ENCODE data around the gene OR6J1. TPM values are rescaled to one million over a fixed set of nuclear protein-coding genes. Genes with fewer than 3 reads are reported as not detected.

OR6J1 gene
- total RNA-seq, 1 experiment from 2014 or later = not detected

DNA sequence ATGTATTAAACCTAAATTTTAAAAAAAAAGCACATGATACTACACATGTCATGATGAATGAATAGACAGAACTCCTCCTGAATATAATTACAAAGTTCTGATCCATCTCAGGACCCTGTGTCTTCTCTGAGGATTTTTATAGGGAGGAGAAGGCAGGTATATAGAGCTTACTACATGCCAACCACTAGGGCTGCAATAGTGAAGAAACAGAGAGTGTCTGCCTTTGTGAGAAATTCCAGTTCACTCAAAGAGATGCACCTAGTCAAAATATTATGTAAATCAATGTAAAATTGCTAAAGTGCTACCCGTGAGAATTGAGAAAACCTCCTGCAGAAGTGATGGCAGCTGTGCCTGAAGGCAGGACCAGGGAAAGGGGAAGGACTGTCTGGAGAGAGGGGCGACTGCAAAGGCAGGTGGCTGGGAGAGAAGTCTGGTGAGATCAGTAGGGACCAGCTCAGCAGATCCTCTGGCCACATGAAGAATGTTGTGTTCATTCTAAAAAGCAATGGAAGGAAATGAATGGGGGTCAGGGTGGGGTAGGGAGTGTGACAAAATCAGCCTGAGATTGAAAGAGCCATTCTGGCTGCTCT, 31.0 kb downstream of the OR6J1 start:
- H3K9me3 ChIP-seq (ENCODE audit: low read depth, low read length, poor library complexity, severe bottlenecking) = no peaks in the 10 kb centered on the region
- H3K27me3 ChIP-seq (replicated peaks; ENCODE audit: insufficient read depth, low read depth, low read length, poor library complexity) = no peaks in the 10 kb centered on the region
- no peak overlapping the region for H3K4me3 ChIP-seq (ENCODE audit: low read depth, low read length, poor library complexity, severe bottlenecking)
- no peak overlapping the region for H3K27ac ChIP-seq (ENCODE audit: low read depth, low read length, poor library complexity, severe bottlenecking)
- peaks cover 14% of the 10 kb centered on the region for H3K36me3 ChIP-seq (ENCODE audit: insufficient read depth, low read length, poor library complexity, severe bottlenecking)
- peaks cover 13% of the 10 kb centered on the region for H3K4me1 ChIP-seq (ENCODE audit: insufficient read depth, low read length, poor library complexity, severe bottlenecking)
- TF ChIP-seq, protein P1, sequence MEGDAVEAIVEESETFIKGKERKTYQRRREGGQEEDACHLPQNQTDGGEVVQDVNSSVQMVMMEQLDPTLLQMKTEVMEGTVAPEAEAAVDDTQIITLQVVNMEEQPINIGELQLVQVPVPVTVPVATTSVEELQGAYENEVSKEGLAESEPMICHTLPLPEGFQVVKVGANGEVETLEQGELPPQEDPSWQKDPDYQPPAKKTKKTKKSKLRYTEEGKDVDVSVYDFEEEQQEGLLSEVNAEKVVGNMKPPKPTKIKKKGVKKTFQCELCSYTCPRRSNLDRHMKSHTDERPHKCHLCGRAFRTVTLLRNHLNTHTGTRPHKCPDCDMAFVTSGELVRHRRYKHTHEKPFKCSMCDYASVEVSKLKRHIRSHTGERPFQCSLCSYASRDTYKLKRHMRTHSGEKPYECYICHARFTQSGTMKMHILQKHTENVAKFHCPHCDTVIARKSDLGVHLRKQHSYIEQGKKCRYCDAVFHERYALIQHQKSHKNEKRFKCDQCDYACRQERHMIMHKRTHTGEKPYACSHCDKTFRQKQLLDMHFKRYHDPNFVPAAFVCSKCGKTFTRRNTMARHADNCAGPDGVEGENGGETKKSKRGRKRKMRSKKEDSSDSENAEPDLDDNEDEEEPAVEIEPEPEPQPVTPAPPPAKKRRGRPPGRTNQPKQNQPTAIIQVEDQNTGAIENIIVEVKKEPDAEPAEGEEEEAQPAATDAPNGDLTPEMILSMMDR (conservative IDR thresholded peaks at IDR 0.05; ENCODE audit: low read depth, low read length) = 0 out of 2 replicates have a peak, but pooled peaks have one; percentile 9
- no peak for TF ChIP-seq EZH2 (IDR thresholded peaks at IDR 0.05; ENCODE audit: borderline replicate concordance, low read depth, low read length, poor library complexity, severe bottlenecking)
- CTCF ChIA-PET = no interaction called here
- BruUV-seq (replicated peaks) = no TSS peak
- DNase-seq (ENCODE audit: low spot score) = no peak
- intact Hi-C loops (cut with micrococcal nuclease; ENCODE audit: unreplicated experiment) = no loop called here
- POLR2A ChIA-PET (ENCODE audit: low non-redundant PET) = no interaction called here

DNA sequence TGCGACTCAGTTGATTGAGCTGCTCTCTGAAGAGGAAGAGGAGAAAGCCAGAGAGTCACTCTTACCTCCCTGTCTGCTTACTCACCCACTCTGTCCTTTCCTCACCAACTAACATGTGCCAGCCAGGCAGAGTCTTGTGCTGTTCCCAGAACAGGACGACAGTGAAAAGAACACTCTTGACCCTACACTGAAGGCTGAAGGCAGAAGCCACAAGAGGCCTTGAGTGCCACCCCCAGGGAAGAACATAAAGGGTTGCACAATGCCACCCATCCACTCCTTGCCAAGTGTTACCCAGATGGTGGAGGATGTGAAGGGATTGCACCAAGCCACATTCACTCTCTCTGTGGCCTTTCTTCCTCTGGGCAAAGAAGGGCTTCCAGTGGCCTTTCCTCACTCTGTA, 33.2 kb downstream of the OR6J1 start:
- H3K9me3 ChIP-seq (ENCODE audit: low read depth, low read length, poor library complexity, severe bottlenecking) = no peaks in the 10 kb centered on the region
- H3K36me3 ChIP-seq (ENCODE audit: insufficient read depth, low read length, poor library complexity, severe bottlenecking) = peaks cover 31% of the 10 kb centered on the region
- no peak overlapping the region for H3K4me3 ChIP-seq (ENCODE audit: low read depth, low read length, poor library complexity, severe bottlenecking)
- BruUV-seq (replicated peaks) = no TSS peak
- peaks cover 13% of the 10 kb centered on the region for H3K4me1 ChIP-seq (ENCODE audit: insufficient read depth, low read length, poor library complexity, severe bottlenecking)
- H3K27me3 ChIP-seq (replicated peaks; ENCODE audit: insufficient read depth, low read depth, low read length, poor library complexity) = no peaks in the 10 kb centered on the region
- DNase-seq (ENCODE audit: low spot score) = no peak
- ChIA-PET POLR2A (ENCODE audit: low non-redundant PET) (no interaction called here), CTCF (no interaction called here)
- no peak overlapping the region for H3K27ac ChIP-seq (ENCODE audit: low read depth, low read length, poor library complexity, severe bottlenecking)
- TF ChIP-seq, protein P1 (conservative IDR thresholded peaks at IDR 0.05; ENCODE audit: low read depth, low read length) = no peak
- TF ChIP-seq EZH2 (IDR thresholded peaks at IDR 0.05; ENCODE audit: borderline replicate concordance, low read depth, low read length, poor library complexity, severe bottlenecking) = no peak
- intact Hi-C loops (cut with micrococcal nuclease; ENCODE audit: unreplicated experiment) = no loop called here

DNA sequence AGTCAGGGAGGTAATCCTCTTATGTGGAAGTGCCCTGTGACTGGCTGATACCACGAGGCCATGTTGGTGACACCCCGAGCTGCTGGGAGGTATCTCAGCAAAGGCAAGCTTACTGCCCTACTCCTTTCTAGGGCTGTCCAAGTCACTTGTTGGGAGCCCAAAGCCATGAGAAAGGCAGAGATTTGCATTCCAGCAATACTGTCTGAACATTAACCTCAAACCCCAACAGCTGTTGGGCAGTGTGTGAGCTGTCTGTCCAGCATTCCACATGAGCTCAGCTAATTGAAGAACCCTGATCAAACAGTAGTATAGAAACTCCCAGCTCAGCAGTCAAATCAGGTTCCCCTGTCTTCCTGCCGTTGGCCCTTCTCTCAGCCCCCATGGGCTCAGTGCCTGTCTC, 36.9 kb downstream of the OR6J1 start:
- no TSS peak for BruUV-seq (replicated peaks)
- CTCF ChIA-PET = no interaction called here
- peaks cover 57% of the 10 kb centered on the region for H3K36me3 ChIP-seq (ENCODE audit: insufficient read depth, low read length, poor library complexity, severe bottlenecking)
- POLR2A ChIA-PET (ENCODE audit: low non-redundant PET) = no interaction called here
- H3K27ac ChIP-seq (ENCODE audit: low read depth, low read length, poor library complexity, severe bottlenecking) = peak overlapping the region; percentile 14
- H3K4me3 ChIP-seq (ENCODE audit: low read depth, low read length, poor library complexity, severe bottlenecking) = no peak overlapping the region
- no peaks in the 10 kb centered on the region for H3K9me3 ChIP-seq (ENCODE audit: low read depth, low read length, poor library complexity, severe bottlenecking)
- H3K27me3 ChIP-seq (replicated peaks; ENCODE audit: insufficient read depth, low read depth, low read length, poor library complexity) = no peaks in the 10 kb centered on the region
- no peak for TF ChIP-seq EZH2 (IDR thresholded peaks at IDR 0.05; ENCODE audit: borderline replicate concordance, low read depth, low read length, poor library complexity, severe bottlenecking)
- TF ChIP-seq, protein P1 (conservative IDR thresholded peaks at IDR 0.05; ENCODE audit: low read depth, low read length) = no peak
- no peaks in the 10 kb centered on the region for H3K4me1 ChIP-seq (ENCODE audit: insufficient read depth, low read length, poor library complexity, severe bottlenecking)
- no peak for DNase-seq (ENCODE audit: low spot score)
- intact Hi-C loops (cut with micrococcal nuclease; ENCODE audit: unreplicated experiment) = no loop called here

All from A673 (cell line).